Cardiac muscle cell (in vitro differentiated cells and primary cell): ENCODE data around the gene MICOS13. TPM values are rescaled to one million over a fixed set of nuclear protein-coding genes. Genes with fewer than 3 reads are reported as not detected.

Source experiments
- DNase-seq, 2 donors: peaks; one replicate each; pipeline versions ENCODE4 v3.0.0 to v3.0.0-alpha.2; 2010 to 2017; ENCODE audit warnings: low read depth in 1 of 2, low spot score in 1 of 2
- H3K27ac ChIP-seq: fragments of 200-600 bp; sonication (generic); 2 replicates; pipeline ENCODE4 v1.5.1; 2016
- H3K27me3 ChIP-seq: fragments of 200-600 bp; sonication (generic); 2 replicates; pipeline ENCODE4 v1.6.0; 2016; ENCODE audit warnings: control low read depth
- H3K36me3 ChIP-seq: fragments of 200-600 bp; sonication (generic); 2 replicates; pipeline ENCODE4 v1.5.1; 2016; ENCODE audit warnings: control low read depth
- H3K4me1 ChIP-seq: fragments of 200-600 bp; sonication (generic); 2 replicates; pipeline ENCODE4 v1.8.1; 2017; ENCODE audit warnings: low read depth, mild to moderate bottlenecking, mixed run types
- H3K4me3 ChIP-seq: fragments of 200-600 bp; sonication (generic); 2 replicates; pipeline ENCODE4 v1.5.1; 2016; ENCODE audit warnings: mild to moderate bottlenecking
- H3K9me3 ChIP-seq: fragments of 200-600 bp; sonication (generic); 2 replicates; pipeline ENCODE4 v1.5.1; 2017; ENCODE audit warnings: low read depth, mild to moderate bottlenecking, control low read depth
- CTCF ChIP-seq: IDR thresholded peaks from 2 replicates; pipeline ENCODE4 v1.5.1; 2012; ENCODE audit warnings: low read depth, mild to moderate bottlenecking, low read length
- polyA plus RNA-seq: library from polyadenylated mRNA; unstranded; fragments of >200 nt; fragmentation: Nextera tagmentation; extraction: Ambion mirVana; gene quantifications from 2 replicates; pipeline ENCODE4 v1.2.1, GENCODE V29; 2016
- total RNA-seq: library from RNA; depleted of rRNA; stranded (reverse); fragments of >200 nt; gene quantifications from 2 replicates; pipeline ENCODE4 v1.2.3, GENCODE V29; 2016

Gene MICOS13
- total and polyA plus RNA-seq, 2 experiments from 2014 or later, result 59.1 to 173 TPM

GRCh38 chr19:5718579-5719273 is 38.4 kb upstream of the MICOS13 start:
- Histone ChIP-seq H3K9me3 (no peaks in the 10 kb centered on the region), H3K27ac (peak overlapping the region; percentile 93), H3K36me3 (no peaks in the 10 kb centered on the region), H3K27me3 (no peaks in the 10 kb centered on the region), H3K4me3 (peak overlapping the region; percentile 94), H3K4me1 (peaks cover 6% of the 10 kb centered on the region)
- no peak for TF ChIP-seq CTCF
- DNase-seq, result peak in 1 of 2 donors; percentile 85

- no peak for TF ChIP-seq CTCF
- Histone ChIP-seq H3K27ac (peak overlapping the region; percentile 93), H3K4me1 (peaks cover 6% of the 10 kb centered on the region), H3K9me3 (no peaks in the 10 kb centered on the region), H3K36me3 (peaks cover 1% of the 10 kb centered on the region), H3K4me3 (peak overlapping the region; percentile 94), H3K27me3 (no peaks in the 10 kb centered on the region)
- peak in 1 of 2 donors; percentile 30 for DNase-seq
Measured at GRCh38 chr19:5718037-5718578, 37.8 kb upstream of the MICOS13 start.

GRCh38 chr19:5717215-5717935 is 37.1 kb upstream of the MICOS13 start:
- Histone ChIP-seq H3K4me1 (peaks cover 6% of the 10 kb centered on the region), H3K36me3 (peaks cover 8% of the 10 kb centered on the region), H3K9me3 (no peaks in the 10 kb centered on the region), H3K27ac (no peak overlapping the region), H3K4me3 (no peak overlapping the region), H3K27me3 (no peaks in the 10 kb centered on the region)
- DNase-seq, result no peak
- TF ChIP-seq CTCF, result no peak

- Histone ChIP-seq H3K9me3 (no peaks in the 10 kb centered on the region), H3K27me3 (no peaks in the 10 kb centered on the region), H3K27ac (no peak overlapping the region), H3K4me1 (peaks cover 6% of the 10 kb centered on the region), H3K36me3 (peaks cover 21% of the 10 kb centered on the region), H3K4me3 (no peak overlapping the region)
- TF ChIP-seq CTCF, result no peak
- no peak for DNase-seq
Measured at GRCh38 chr19:5714816-5715215, 34.5 kb upstream of the MICOS13 start.

- H3K36me3 ChIP-seq, result peaks cover 21% of the 10 kb centered on the region
- H3K4me3 ChIP-seq, result no peak overlapping the region
- no peaks in the 10 kb centered on the region for H3K9me3 ChIP-seq
- no peak for TF ChIP-seq CTCF
- no peak overlapping the region for H3K27ac ChIP-seq
- peaks cover under 1% of the 10 kb centered on the region for H3K4me1 ChIP-seq
- no peaks in the 10 kb centered on the region for H3K27me3 ChIP-seq
- no peak for DNase-seq
Measured at GRCh38 chr19:5713228-5713627, 32.9 kb upstream of the MICOS13 start.
